Measurements from ENCODE around the gene TNFAIP1.

The TNFAIP1 gene

GRCh38 chr17:28394337-28395116 lies 59.0 kb downstream of the TNFAIP1 start:
- H3K4me2 ChIP-seq, result no peak overlapping the region
- no peak overlapping the region for H3K9ac ChIP-seq
- H3K4me3 ChIP-seq, result no peak overlapping the region
- no peaks in the 10 kb centered on the region for H4K20me1 ChIP-seq
- H3K36me3 ChIP-seq, result peaks cover 92% of the 10 kb centered on the region
- no peaks in the 10 kb centered on the region for H3K27me3 ChIP-seq
- no peak for TF ChIP-seq Cebpa-rat (IDR thresholded peaks at IDR 0.05)
- no peaks in the 10 kb centered on the region for H3K9me3 ChIP-seq
- H3K27ac ChIP-seq, result no peak overlapping the region
- H3K4me1 ChIP-seq, result peaks cover 18% of the 10 kb centered on the region

GRCh38 chr17:28395426-28395825 lies 59.9 kb downstream of the TNFAIP1 start:
- Histone ChIP-seq H3K27ac (no peak overlapping the region), H3K9me3 (no peaks in the 10 kb centered on the region), H3K9ac (no peak overlapping the region), H4K20me1 (no peaks in the 10 kb centered on the region), H3K4me2 (no peak overlapping the region), H3K27me3 (no peaks in the 10 kb centered on the region), H3K4me3 (no peak overlapping the region), H3K4me1 (peaks cover 18% of the 10 kb centered on the region), H3K36me3 (peaks cover 92% of the 10 kb centered on the region)
- no peak for TF ChIP-seq Cebpa-rat (IDR thresholded peaks at IDR 0.05)

GRCh38 chr17:28395968-28396367 lies 60.4 kb downstream of the TNFAIP1 start:
- Histone ChIP-seq H3K4me2 (no peak overlapping the region), H3K27ac (no peak overlapping the region)
- no peak for TF ChIP-seq Cebpa-rat (IDR thresholded peaks at IDR 0.05)

More at GRCh38 chr17:28395968-28396367, 60.4 kb downstream of the TNFAIP1 start:
- no peaks in the 10 kb centered on the region for H3K9me3 ChIP-seq
- peaks cover 18% of the 10 kb centered on the region for H3K4me1 ChIP-seq
- no peaks in the 10 kb centered on the region for H3K27me3 ChIP-seq
- peaks cover 89% of the 10 kb centered on the region for H3K36me3 ChIP-seq
- no peak overlapping the region for H3K4me3 ChIP-seq
- H3K9ac ChIP-seq, result no peak overlapping the region
- no peaks in the 10 kb centered on the region for H4K20me1 ChIP-seq
